CD4-positive, alpha-beta T cell (primary cell): ENCODE results near the gene DMRTC2. TPM values are rescaled to one million over a fixed set of nuclear protein-coding genes. Genes with fewer than 3 reads are reported as not detected.

Experiments
- ATAC-seq: fragments of 200-7000 bp; cut with Tn5 transposase; one replicate; pipeline ENCODE4 v1.10.0; 2022; ENCODE audit warnings: mild to moderate bottlenecking; ENCODE audit not compliant: poor library complexity
- CTCF ChIA-PET: fragments of 350-600 bp; sonication (Branson Sonifier 250); formaldehyde crosslinking; loops from one replicate; lab custom pipeline; 2021; ENCODE audit warnings: antibody characterized with exemption, inconsistent platforms; lab: Charles Lee
- POLR2A ChIA-PET: fragments of 350-600 bp; sonication (Branson Sonifier 250); formaldehyde crosslinking; loops from one replicate; lab custom pipeline; 2021; ENCODE audit warnings: antibody characterized with exemption, inconsistent platforms; lab: Charles Lee
- DNase-seq, 14 experiments: peaks; one replicate each; pipeline ENCODE4 v3.0.0-alpha.2; 2013 to 2020; ENCODE audit warnings: mixed read lengths in 2 of 14
- H3K27ac ChIP-seq, 2 donors: one replicate each; pipeline versions ENCODE4 v1.5.1 to v1.7.0; 2013; ENCODE audit warnings: low read length in 2 of 2, low read depth in 1 of 2, mild to moderate bottlenecking in 1 of 2
- H3K27me3 ChIP-seq, 2 experiments: 1 replicate in 1 of 2; 2 replicates in 1 of 2; pipeline versions ENCODE4 v1.6.1 to v1.7.0; 2013; ENCODE audit warnings: low read length in 2 of 2, control low read depth in 1 of 2, mild to moderate bottlenecking in 1 of 2, moderate library complexity in 1 of 2; ENCODE audit not compliant: insufficient read depth in 2 of 2, control insufficient read depth in 1 of 2
- H3K36me3 ChIP-seq: one replicate; pipeline ENCODE4 v1.6.1; 2013; ENCODE audit warnings: low read length, control low read depth; ENCODE audit not compliant: insufficient read depth
- H3K4me1 ChIP-seq: one replicate; pipeline ENCODE4 v1.6.1; 2013; ENCODE audit warnings: low read length, control low read depth; ENCODE audit not compliant: insufficient read depth
- H3K4me3 ChIP-seq: one replicate; pipeline ENCODE4 v1.5.1; 2013; ENCODE audit warnings: mild to moderate bottlenecking, low read length, moderate library complexity
- H3K9me3 ChIP-seq, 2 experiments: 1 replicate in 1 of 2; 2 replicates in 1 of 2; pipeline versions ENCODE4 v1.6.1 to v1.7.0; 2013; ENCODE audit warnings: low read length in 2 of 2, mild to moderate bottlenecking in 2 of 2, control low read depth in 1 of 2, moderate library complexity in 1 of 2; ENCODE audit not compliant: control insufficient read depth in 1 of 2, insufficient read depth in 1 of 2
- H3K27ac Mint-ChIP-seq: one replicate; pipeline ENCODE4 v1.8.0; 2020; ENCODE audit warnings: mixed read lengths
- H3K27me3 Mint-ChIP-seq: one replicate; pipeline ENCODE4 v1.8.0; 2021; ENCODE audit warnings: mixed read lengths
- H3K36me3 Mint-ChIP-seq: one replicate; pipeline ENCODE4 v1.8.0; 2021; ENCODE audit warnings: low read depth, mixed read lengths
- H3K4me1 Mint-ChIP-seq: one replicate; pipeline ENCODE4 v1.8.0; 2021; ENCODE audit warnings: low read depth, mixed read lengths
- H3K4me3 Mint-ChIP-seq: one replicate; pipeline ENCODE4 v1.8.0; 2020; ENCODE audit warnings: mild to moderate bottlenecking, mixed read lengths
- H3K9me3 Mint-ChIP-seq: one replicate; pipeline ENCODE4 v1.8.0; 2020; ENCODE audit warnings: mixed read lengths
- intact Hi-C, 2 experiments: fragments of 100-400 bp; cut with DNase I in 1 of 2; cut with micrococcal nuclease in 1 of 2; formaldehyde crosslinking; loops; one replicate each; pipeline versions ENCODE4 v1.15.1 to v1.9.0; 2023 to 2025; cut with DNase I, micrococcal nuclease
- total RNA-seq, 174 experiments: library from RNA in 2 of 174; stranded (reverse) in 2 of 174; gene quantifications; one replicate each; pipeline ENCODE4 v1.2.3 and lab custom pipeline; 2021 to 2026
- TF ChIP-seq, protein P1 (sequence below): fragments of 200-600 bp; IDR thresholded peaks from one replicate; pipeline ENCODE4 v1.8.0; 2022; ENCODE audit warnings: antibody characterized with exemption, mild to moderate bottlenecking

DMRTC2 gene
- total RNA-seq, 2 experiments from 2014 or later, result not detected

DNA sequence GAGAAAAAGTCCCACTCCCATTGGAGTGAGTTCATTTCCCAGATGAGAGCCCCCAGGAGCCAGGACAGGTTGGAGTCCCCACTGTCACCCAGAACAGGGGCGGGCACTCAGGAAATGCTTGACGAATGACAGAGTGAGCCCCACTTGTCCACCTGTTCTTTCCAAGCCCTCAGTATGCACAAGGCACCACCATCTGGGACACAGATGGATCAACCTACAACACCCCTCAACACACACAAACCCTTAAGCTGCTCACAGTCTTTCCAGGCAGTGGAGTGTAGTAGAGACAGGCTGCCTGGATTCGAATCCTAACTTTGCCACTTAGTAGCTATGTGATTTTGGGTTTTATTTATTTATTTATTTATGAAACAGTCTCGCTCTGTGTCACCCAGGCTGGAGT, 46.1 kb downstream of the DMRTC2 start:
- Mint-ChIP-seq H3K27me3 (no peaks in the 10 kb centered on the region), H3K9me3 (no peaks in the 10 kb centered on the region), H3K4me3 (peak overlapping the region; percentile 20), H3K27ac (peak overlapping the region; percentile 98), H3K4me1 (peaks cover 72% of the 10 kb centered on the region), H3K36me3 (peaks cover 88% of the 10 kb centered on the region)
- peaks cover 95% of the 10 kb centered on the region for H3K4me1 ChIP-seq
- peaks cover 76% of the 10 kb centered on the region for H3K36me3 ChIP-seq
- intact Hi-C loops, result no loop called here
- no peak overlapping the region for H3K27ac ChIP-seq
- CTCF ChIA-PET, result interaction anchor here (1.0 to 8.8 kb wide), 2 partner anchors 17 to 31 kb away, joined by 5 to 119 read pairs; partner anchors contain the start of genes CD79A and RPS19
- no peak overlapping the region for H3K4me3 ChIP-seq
- TF ChIP-seq, protein P1, sequence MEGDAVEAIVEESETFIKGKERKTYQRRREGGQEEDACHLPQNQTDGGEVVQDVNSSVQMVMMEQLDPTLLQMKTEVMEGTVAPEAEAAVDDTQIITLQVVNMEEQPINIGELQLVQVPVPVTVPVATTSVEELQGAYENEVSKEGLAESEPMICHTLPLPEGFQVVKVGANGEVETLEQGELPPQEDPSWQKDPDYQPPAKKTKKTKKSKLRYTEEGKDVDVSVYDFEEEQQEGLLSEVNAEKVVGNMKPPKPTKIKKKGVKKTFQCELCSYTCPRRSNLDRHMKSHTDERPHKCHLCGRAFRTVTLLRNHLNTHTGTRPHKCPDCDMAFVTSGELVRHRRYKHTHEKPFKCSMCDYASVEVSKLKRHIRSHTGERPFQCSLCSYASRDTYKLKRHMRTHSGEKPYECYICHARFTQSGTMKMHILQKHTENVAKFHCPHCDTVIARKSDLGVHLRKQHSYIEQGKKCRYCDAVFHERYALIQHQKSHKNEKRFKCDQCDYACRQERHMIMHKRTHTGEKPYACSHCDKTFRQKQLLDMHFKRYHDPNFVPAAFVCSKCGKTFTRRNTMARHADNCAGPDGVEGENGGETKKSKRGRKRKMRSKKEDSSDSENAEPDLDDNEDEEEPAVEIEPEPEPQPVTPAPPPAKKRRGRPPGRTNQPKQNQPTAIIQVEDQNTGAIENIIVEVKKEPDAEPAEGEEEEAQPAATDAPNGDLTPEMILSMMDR, result no peak
- POLR2A ChIA-PET, result interaction anchor here (0.6 to 12.4 kb wide), 7 partner anchors 10 to 68 kb away, joined by 3 to 465 read pairs (median 21); partner anchors contain the start of genes CD79A, RABAC1 and RPS19
- no peaks in the 10 kb centered on the region for H3K9me3 ChIP-seq
- no peak for DNase-seq
- no peaks in the 10 kb centered on the region for H3K27me3 ChIP-seq
- ATAC-seq, result no peak

DNA sequence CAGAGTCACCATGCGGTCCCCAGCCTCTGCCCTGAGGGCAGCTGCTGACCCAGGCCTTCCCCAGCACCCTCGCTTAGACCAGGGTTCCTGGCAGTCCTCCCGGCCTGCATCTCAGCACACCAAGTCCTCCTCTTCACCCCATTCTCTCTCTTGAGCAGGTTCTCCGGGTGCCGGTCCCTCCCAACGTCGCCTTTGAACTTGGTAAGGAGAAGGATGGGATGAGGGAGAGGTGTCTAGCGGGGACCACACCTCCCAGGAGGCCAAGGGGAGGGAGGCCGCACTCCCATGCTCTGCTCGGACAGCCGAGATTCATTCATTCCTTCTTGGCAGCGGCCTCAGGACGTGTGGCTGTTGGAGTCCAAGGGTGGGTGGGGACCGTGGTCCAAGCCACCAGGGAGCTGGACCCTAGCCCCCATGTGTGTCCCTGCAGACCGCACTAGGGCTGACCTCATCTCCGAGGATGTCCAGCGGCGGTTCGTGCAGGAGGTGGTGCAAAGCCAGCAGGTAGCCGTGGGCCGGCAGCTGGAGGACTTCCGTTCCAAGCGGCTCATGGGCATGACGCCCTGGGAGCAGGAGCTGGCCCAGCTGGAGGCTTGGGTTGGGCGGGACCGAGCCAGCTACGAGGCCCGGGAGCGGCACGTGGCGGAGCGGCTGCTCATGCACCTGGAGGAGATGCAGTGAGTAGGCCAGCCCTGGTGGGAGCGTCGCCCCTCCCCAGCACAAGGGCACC, 47.5 kb downstream of the DMRTC2 start:
- peaks cover 94% of the 10 kb centered on the region for H3K4me1 ChIP-seq
- POLR2A ChIA-PET, result interaction anchor here (0.9 to 12.4 kb wide), 7 partner anchors 11 to 67 kb away, joined by 3 to 465 read pairs (median 5); partner anchors contain the start of genes CD79A, RABAC1 and RPS19

DNA sequence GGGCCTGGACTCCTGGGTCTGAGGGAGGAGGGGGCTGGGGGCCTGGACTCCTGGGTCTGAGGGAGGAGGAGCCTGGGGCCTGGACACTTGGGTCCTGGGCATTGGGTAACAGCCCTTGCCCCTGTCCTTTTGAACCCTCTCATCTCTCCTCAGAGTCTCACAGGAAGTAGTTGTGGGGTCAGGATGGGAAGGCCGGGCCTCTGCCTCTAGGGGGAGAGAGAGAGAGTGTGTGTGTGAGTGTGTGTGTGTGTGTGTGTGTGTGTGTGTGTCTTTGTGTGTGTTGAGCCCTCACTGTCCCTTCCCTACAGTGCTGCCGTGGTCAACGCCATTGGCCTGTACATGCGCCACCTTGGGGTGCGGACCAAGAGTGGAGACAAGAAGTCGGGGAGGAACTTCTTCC, 49.1 kb downstream of the DMRTC2 start:
- Mint-ChIP-seq H3K27me3 (no peaks in the 10 kb centered on the region), H3K4me1 (peaks cover 57% of the 10 kb centered on the region), H3K27ac (peak overlapping the region; percentile 76), H3K9me3 (no peaks in the 10 kb centered on the region), H3K36me3 (peaks cover 83% of the 10 kb centered on the region), H3K4me3 (peak overlapping the region; percentile 56)
- intact Hi-C loops, result no loop called here
- TF ChIP-seq, protein P1, result no peak
- Histone ChIP-seq H3K4me1 (peaks cover 87% of the 10 kb centered on the region), H3K27me3 (no peaks in the 10 kb centered on the region), H3K36me3 (peaks cover 90% of the 10 kb centered on the region), H3K27ac (peak overlapping the region; percentile 24 to 60), H3K9me3 (no peaks in the 10 kb centered on the region), H3K4me3 (no peak overlapping the region)
- ATAC-seq (peak; percentile 55), DNase-seq (peak in 2 of 14 experiments; percentile 50 to 58)
- CTCF ChIA-PET, result no interaction called here
- POLR2A ChIA-PET, result no interaction called here

More for the DNA sequence above, 47.5 kb downstream of the DMRTC2 start:
- CTCF ChIA-PET, result interaction anchor here (0.5 to 8.8 kb wide), 2 partner anchors 8 to 19 kb away, joined by 3 to 119 read pairs; partner anchors contain the start of gene CD79A
- Mint-ChIP-seq H3K4me1 (peaks cover 60% of the 10 kb centered on the region), H3K4me3 (no peak overlapping the region), H3K36me3 (peaks cover 83% of the 10 kb centered on the region), H3K27me3 (no peaks in the 10 kb centered on the region), H3K9me3 (no peaks in the 10 kb centered on the region), H3K27ac (peak overlapping the region; percentile 98)
- intact Hi-C loops, result no loop called here
- H3K9me3 ChIP-seq, result no peaks in the 10 kb centered on the region
- H3K27me3 ChIP-seq, result no peaks in the 10 kb centered on the region
- DNase-seq (no peak), ATAC-seq (no peak)
- peak overlapping the region; percentile 52 to 57 for H3K27ac ChIP-seq
- peaks cover 84% of the 10 kb centered on the region for H3K36me3 ChIP-seq
- no peak overlapping the region for H3K4me3 ChIP-seq
- TF ChIP-seq, protein P1, result no peak
